ENCODE measurements around the gene VEZF1.

- TF ChIP-seq CTCF (IDR thresholded peaks at IDR 0.05): no peak
- no peak for TF ChIP-seq EP300 (IDR thresholded peaks at IDR 0.05)
- TF ChIP-seq POLR2A (IDR thresholded peaks at IDR 0.05): no peak
Measured at GRCh38 chr17:57959929-57960328, 28.1 kb downstream of the VEZF1 start.

All from ovary (tissue), 3 donors.